Mesodermal cell (in vitro differentiated cells): ENCODE data around the gene ABHD11.

ENCODE experiments used
- H3K27ac ChIP-seq: 2 replicates; pipeline ENCODE4 v1.7.0; 2013; ENCODE audit warnings: mild to moderate bottlenecking, low read depth, low read length, moderate library complexity; ENCODE audit not compliant: severe bottlenecking
- H3K36me3 ChIP-seq: 2 replicates; pipeline ENCODE4 v1.7.1; 2013; ENCODE audit warnings: mild to moderate bottlenecking, low read length, moderate library complexity; ENCODE audit not compliant: control insufficient read depth, insufficient read depth
- H3K4me1 ChIP-seq: one replicate; pipeline ENCODE4 v1.7.1; 2013; ENCODE audit warnings: mild to moderate bottlenecking, low read length; ENCODE audit not compliant: insufficient read depth, control insufficient read depth, poor library complexity, severe bottlenecking
- H3K4me3 ChIP-seq: 2 replicates; pipeline ENCODE4 v1.7.0; 2013; ENCODE audit warnings: low read length, control low read depth, mild to moderate bottlenecking; ENCODE audit not compliant: insufficient read depth, poor library complexity, severe bottlenecking; ENCODE audit errors: extremely low read depth
- H3K9me3 ChIP-seq: 2 replicates; pipeline ENCODE4 v1.7.1; 2013; ENCODE audit warnings: mild to moderate bottlenecking, low read length, moderate library complexity; ENCODE audit not compliant: control insufficient read depth
- WGBS, 2 experiments: methylation state at CpG; one replicate each; pipeline ENCODE4 v1.1.5; 2013; ENCODE audit warnings: missing lambda C conversion rate in 2 of 2; ENCODE audit not compliant: insufficient coverage in 2 of 2; 5-methylcytosine and 5-hydroxymethylcytosine counted together

ABHD11 gene

GRCh38 chr7:73700069-73700423 is 38.6 kb downstream of the ABHD11 start:
- H3K36me3 ChIP-seq = peaks cover 76% of the 10 kb centered on the region
- H3K4me3 ChIP-seq = no peak overlapping the region
- peaks cover 5% of the 10 kb centered on the region for H3K4me1 ChIP-seq
- WGBS, 2 experiments = 94 to 98% methylated on average over 14 of the region's 14 CpGs
- no peaks in the 10 kb centered on the region for H3K9me3 ChIP-seq
- H3K27ac ChIP-seq = no peak overlapping the region

- Histone ChIP-seq H3K9me3 (no peaks in the 10 kb centered on the region), H3K4me1 (peaks cover 5% of the 10 kb centered on the region), H3K27ac (no peak overlapping the region), H3K4me3 (no peak overlapping the region), H3K36me3 (peaks cover 77% of the 10 kb centered on the region)
- WGBS, 2 experiments = 93 to 95% methylated on average over 13 of the region's 15 CpGs
These were observed 39.1 kb downstream of the ABHD11 start for GRCh38 chr7:73699370-73700068.

GRCh38 chr7:73698410-73698809 is 40.2 kb downstream of the ABHD11 start:
- peaks cover 84% of the 10 kb centered on the region for H3K36me3 ChIP-seq
- H3K4me3 ChIP-seq = no peak overlapping the region
- H3K27ac ChIP-seq = no peak overlapping the region
- peaks cover 2% of the 10 kb centered on the region for H3K4me1 ChIP-seq
- 94 to 96% methylated on average over 2 to 5 of the region's 7 CpGs for WGBS, 2 experiments
- no peaks in the 10 kb centered on the region for H3K9me3 ChIP-seq

GRCh38 chr7:73696372-73696771 is 42.2 kb downstream of the ABHD11 start:
- peaks cover 85% of the 10 kb centered on the region for H3K36me3 ChIP-seq
- H3K9me3 ChIP-seq = no peaks in the 10 kb centered on the region
- WGBS, 2 experiments = 90 to 100% methylated on average over 1 to 2 of the region's 4 CpGs
- H3K27ac ChIP-seq = no peak overlapping the region
- H3K4me3 ChIP-seq = no peak overlapping the region
- H3K4me1 ChIP-seq = no peaks in the 10 kb centered on the region

- Histone ChIP-seq H3K36me3 (peaks cover 92% of the 10 kb centered on the region), H3K4me3 (no peak overlapping the region), H3K9me3 (no peaks in the 10 kb centered on the region), H3K27ac (no peak overlapping the region), H3K4me1 (no peaks in the 10 kb centered on the region)
- 89 to 92% methylated on average over 2 to 6 of the region's 7 CpGs for WGBS, 2 experiments
These were observed 48.0 kb downstream of the ABHD11 start for GRCh38 chr7:73690646-73691045.

- Histone ChIP-seq H3K36me3 (peaks cover 73% of the 10 kb centered on the region), H3K4me1 (peaks cover 5% of the 10 kb centered on the region), H3K9me3 (no peaks in the 10 kb centered on the region), H3K27ac (no peak overlapping the region), H3K4me3 (no peak overlapping the region)
- 88 to 100% methylated on average over 1 to 7 of the region's 8 CpGs for WGBS, 2 experiments
These were observed 50.3 kb downstream of the ABHD11 start for GRCh38 chr7:73688288-73688687.
